K562 (cell line): ENCODE measurements around the gene ZNF208. TPM values are rescaled to one million over a fixed set of nuclear protein-coding genes. Genes with fewer than 3 reads are reported as not detected.

Experiments
- ATAC-seq: fragments of 200-7000 bp; cut with Tn5 transposase; 3 replicates; pipeline ENCODE4 v1.9.1; 2020; ENCODE audit warnings: moderate library complexity
- BruUV-seq: library from RNA; stranded (reverse); fragments of 400-500 nt; replicated peaks from 2 replicates; lab custom pipeline; 2021; lab: Mats Ljungman, UMichigan
- CTCF ChIA-PET: fragments of 300-600 bp; formaldehyde crosslinking; extraction: SDS; loops from one replicate; lab custom pipeline; 2021; ENCODE audit warnings: low intra/inter-chr PET ratio; lab: Yijun Ruan, JAX
- POLR2A ChIA-PET: fragments of 300-600, 350-650 bp; sonication (Branson Sonifier 250); formaldehyde crosslinking; extraction: SDS; loops from one replicate; lab custom pipeline; 2021; ENCODE audit warnings: antibody characterized with exemption, inconsistent platforms; lab: Yijun Ruan, JAX
- DNase-seq, 4 experiments: peaks; one replicate each; pipeline versions ENCODE4 v3.0.0 to v3.0.0-alpha.2; 2011 to 2018; ENCODE audit warnings: low spot score in 3 of 4, mixed read lengths in 3 of 4; ENCODE audit errors: extremely low read depth in 1 of 4
- FAIRE-seq: peaks from 2 replicates; lab custom pipeline; 2011; peaks lifted over from hg19 to GRCh38; lab: Jason Lieb, UNC
- H2AFZ ChIP-seq: 2 replicates; pipeline ENCODE4 v1.6.0; 2011; ENCODE audit warnings: low read depth, low read length, control low read depth, inconsistent platforms
- H3K27ac ChIP-seq: fragments of 200-600 bp; 3 replicates; pipeline ENCODE4 v1.8.0; 2011; ENCODE audit warnings: low read depth, mild to moderate bottlenecking, control low read depth, inconsistent platforms, low read length, moderate library complexity, mixed read lengths; ENCODE audit errors: extremely low read depth
- H3K27me3 ChIP-seq, 2 experiments: fragments of 300-600 bp in 1 of 2; 2 replicates in 1 of 2; 3 replicates in 1 of 2; pipeline versions ENCODE4 v1.6.0 to v1.8.0; 2011; ENCODE audit warnings: inconsistent platforms in 2 of 2, low read length in 2 of 2, mild to moderate bottlenecking in 1 of 2, mixed read lengths in 1 of 2, moderate library complexity in 1 of 2; ENCODE audit not compliant: control insufficient read depth in 2 of 2, insufficient read depth in 2 of 2
- H3K36me3 ChIP-seq: fragments of 300-600 bp; 3 replicates; pipeline ENCODE4 v1.8.0; 2011; ENCODE audit warnings: mild to moderate bottlenecking, low read length, inconsistent platforms; ENCODE audit not compliant: control insufficient read depth, insufficient read depth
- H3K4me1 ChIP-seq, 2 experiments: fragments of 200-600 bp in 1 of 2; replicated peaks in 1 of 2; 2 replicates in 1 of 2; 3 replicates in 1 of 2; pipeline versions ENCODE4 v1.5.1 to v1.8.0; 2011; ENCODE audit warnings: inconsistent platforms in 2 of 2, low read length in 2 of 2, mild to moderate bottlenecking in 1 of 2, mixed read lengths in 1 of 2, moderate library complexity in 1 of 2; ENCODE audit not compliant: control insufficient read depth in 2 of 2, insufficient read depth in 2 of 2
- H3K4me2 ChIP-seq: 2 replicates; pipeline ENCODE4 v1.6.1; 2011; ENCODE audit warnings: low read length, control low read depth, inconsistent platforms, mixed read lengths; ENCODE audit not compliant: insufficient read depth
- H3K4me3 ChIP-seq: fragments of 200-600 bp; sonication (generic), shearing (Covaris generic); 2 replicates; pipeline ENCODE4 v1.5.1; 2016; ENCODE audit warnings: control low read depth, inconsistent platforms
- H3K79me2 ChIP-seq: fragments of 200-600 bp; 3 replicates; pipeline ENCODE4 v1.8.0; 2011; ENCODE audit warnings: low read length, inconsistent platforms; ENCODE audit not compliant: control insufficient read depth, insufficient read depth
- H3K9ac ChIP-seq, 2 experiments: 2 replicates each; pipeline versions ENCODE4 v1.6.0 to v1.6.1; 2011; ENCODE audit warnings: low read depth in 2 of 2, low read length in 2 of 2, control low read depth in 1 of 2, inconsistent platforms in 1 of 2, mild to moderate bottlenecking in 1 of 2, mixed read lengths in 1 of 2; ENCODE audit not compliant: insufficient read depth in 1 of 2
- H3K9me1 ChIP-seq: one replicate; pipeline ENCODE4 v1.6.0; 2011; ENCODE audit warnings: inconsistent platforms, mild to moderate bottlenecking, low read length, moderate library complexity; ENCODE audit not compliant: control insufficient read depth, insufficient read depth
- H3K9me3 ChIP-seq: replicated peaks from 2 replicates; pipeline ENCODE4 v1.5.1; 2011; ENCODE audit warnings: low read depth, low read length, inconsistent platforms; ENCODE audit not compliant: control insufficient read depth, insufficient read depth
- H4K20me1 ChIP-seq: replicated peaks from 2 replicates; pipeline ENCODE4 v1.6.1; 2011; ENCODE audit warnings: low read length, inconsistent platforms, mixed read lengths; ENCODE audit not compliant: control insufficient read depth, insufficient read depth
- AFF1 ChIP-seq, 2 experiments: fragments of 450-650 bp; IDR thresholded peaks; 2 replicates each; pipeline ENCODE4 v1.6.1; 2018; ENCODE audit warnings: mild to moderate bottlenecking in 2 of 2, low read depth in 1 of 2; ENCODE audit not compliant: partially characterized antibody in 2 of 2
- BCL6 ChIP-seq: fragments of 250-450 bp; sonication (Bioruptor Pico); IDR thresholded peaks from 2 replicates; pipeline ENCODE4 v1.4.0; 2020
- CAMTA2 ChIP-seq: fragments of 250-450 bp; sonication (Bioruptor Pico); conservative IDR thresholded peaks from 2 replicates; pipeline ENCODE4 v1.5.1; 2022
- ID3 ChIP-seq, 2 experiments: fragments of 250-450 bp in 1 of 2; fragments of 450-650 bp in 1 of 2; sonication (Bioruptor Pico) in 1 of 2; IDR thresholded peaks; 2 replicates each; pipeline versions ENCODE4 v1.6.1 to v1.8.0; 2016 to 2021; ENCODE audit warnings: mild to moderate bottlenecking in 2 of 2, moderate library complexity in 2 of 2, missing compliant biosample characterization in 1 of 2, missing genetic modification characterization in 1 of 2
- ZNF311 ChIP-seq: fragments of 250-450 bp; sonication (Bioruptor Pico); IDR thresholded peaks from 2 replicates; pipeline ENCODE4 v1.4.0; 2020; ENCODE audit warnings: mild to moderate bottlenecking, moderate library complexity
- WGBS: fragments of 100-300 bp; shearing (Covaris generic); methylation state at CpG from one replicate; pipeline ENCODE4 v1.1.6; 2016; ENCODE audit warnings: low coverage, mixed read lengths; ENCODE audit not compliant: insufficient coverage; ENCODE audit errors: missing lambda C conversion rate; 5-methylcytosine and 5-hydroxymethylcytosine counted together
- in situ Hi-C: fragments of 300-500 bp; cut with MboI; formaldehyde crosslinking; loops from 4 replicates; pipeline ENCODE4 v1.15.0; 2018; ENCODE audit warnings: inconsistent platforms, mixed read lengths
- intact Hi-C: fragments of 100-400 bp; cut with micrococcal nuclease; formaldehyde crosslinking; loops from 2 replicates; pipeline ENCODE4 v1.14.2; 2022
- polyA plus RNA-seq, 8 experiments: library from polyadenylated mRNA; depleted of rRNA in 4 of 8; stranded (reverse) in 5 of 8; unstranded in 3 of 8; fragments of >200 nt; fragmentation: Nextera tagmentation in 2 of 8; fragmentation: Illumina TruSeq in 1 of 8; extraction: Ambion mirVana in 2 of 8; extraction: Trizol in 1 of 8; gene quantifications; 2 replicates each; pipeline versions ENCODE4 v1.2.1 to v1.2.3, GENCODE V29; 2011 to 2014; ENCODE audit warnings: inconsistent platforms in 1 of 8, missing spikeins in 1 of 8
- total RNA-seq, 7 experiments: library from RNA; depleted of rRNA in 6 of 7; stranded (reverse); fragments of >200 nt in 6 of 7; fragmentation: Illumina TruSeq in 2 of 7; extraction: Trizol in 2 of 7; gene quantifications; 2 replicates each; pipeline versions ENCODE4 v1.2.1 to v1.2.3, GENCODE V29; 2011 to 2021; ENCODE audit warnings: low replicate concordance in 1 of 7
- TF ChIP-seq, protein P1 (sequence below): fragments of 450-650 bp; formaldehyde crosslinking; IDR thresholded peaks from 2 replicates; pipeline ENCODE4 v1.4.0; 2020; ENCODE audit warnings: mild to moderate bottlenecking, moderate library complexity
- TF ChIP-seq, protein P2 (sequence below), 3 experiments: fragments of 200-800 bp in 1 of 3; sonication (Bioruptor generic) in 1 of 3; sonication (generic) in 1 of 3; formaldehyde crosslinking in 1 of 3; IDR thresholded peaks; 2 replicates each; pipeline versions ENCODE4 v1.6.1 to v1.8.0; 2016 to 2022; ENCODE audit warnings: mild to moderate bottlenecking in 2 of 3, missing compliant biosample characterization in 2 of 3, missing genetic modification characterization in 2 of 3, missing genetic modification reagents in 1 of 3

ZNF208 gene
- total and polyA plus RNA-seq, 9 of the 15 experiments (the other 6 are each of a cell fraction or from before 2014, with no cell fraction given), result 0.81 to 4.5 (median 3.2) TPM

DNA sequence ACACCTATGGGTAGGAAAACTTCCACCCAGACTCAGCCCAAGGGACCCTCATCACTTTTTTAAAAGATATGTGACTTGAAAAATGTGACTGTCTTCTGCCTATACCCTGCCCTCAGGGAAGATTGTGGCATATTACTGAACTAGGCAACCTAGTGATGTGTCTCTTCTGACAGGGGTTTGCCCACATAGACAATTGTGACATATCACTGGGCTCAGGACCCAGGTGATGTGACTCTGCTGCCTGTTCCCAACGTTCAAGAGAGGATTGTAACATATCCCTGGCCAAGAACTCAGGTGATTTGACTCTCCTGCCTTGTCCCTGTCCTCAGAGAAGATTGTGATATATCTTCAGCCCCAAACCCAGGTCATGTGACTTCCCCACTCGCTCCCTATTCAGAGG is 88.5 kb downstream of the ZNF208 start:
- intact Hi-C loops (no loop called here), in situ Hi-C loops (no loop called here)
- ChIA-PET CTCF (no interaction called here), POLR2A (no interaction called here)
- H3K27ac ChIP-seq, result no peak overlapping the region
- no peaks in the 10 kb centered on the region for H3K79me2 ChIP-seq
- FAIRE-seq (no peak), ATAC-seq (no peak), DNase-seq (no peak)
- H3K36me3 ChIP-seq, result no peaks in the 10 kb centered on the region
- no peaks in the 10 kb centered on the region for H3K9me1 ChIP-seq
- no peak overlapping the region for H3K9ac ChIP-seq
- BruUV-seq, result no TSS peak
- H2AFZ ChIP-seq, result no peak overlapping the region
- H4K20me1 ChIP-seq, result no peaks in the 10 kb centered on the region
- 0% methylated on average over 2 of the region's 2 CpGs for WGBS
- H3K4me1 ChIP-seq, result no peaks in the 10 kb centered on the region
- no peak overlapping the region for H3K4me3 ChIP-seq
- no peaks in the 10 kb centered on the region for H3K27me3 ChIP-seq
- peaks cover 1% of the 10 kb centered on the region; the same call in 1 of the 2 replicates for H3K9me3 ChIP-seq
- H3K4me2 ChIP-seq, result no peak overlapping the region
- TF ChIP-seq CAMTA2 (CRISPR knock-in tag) (no peak), ZNF311 (CRISPR knock-in tag) (no peak), BCL6 (CRISPR knock-in tag) (no peak)
- TF ChIP-seq, protein P1, sequence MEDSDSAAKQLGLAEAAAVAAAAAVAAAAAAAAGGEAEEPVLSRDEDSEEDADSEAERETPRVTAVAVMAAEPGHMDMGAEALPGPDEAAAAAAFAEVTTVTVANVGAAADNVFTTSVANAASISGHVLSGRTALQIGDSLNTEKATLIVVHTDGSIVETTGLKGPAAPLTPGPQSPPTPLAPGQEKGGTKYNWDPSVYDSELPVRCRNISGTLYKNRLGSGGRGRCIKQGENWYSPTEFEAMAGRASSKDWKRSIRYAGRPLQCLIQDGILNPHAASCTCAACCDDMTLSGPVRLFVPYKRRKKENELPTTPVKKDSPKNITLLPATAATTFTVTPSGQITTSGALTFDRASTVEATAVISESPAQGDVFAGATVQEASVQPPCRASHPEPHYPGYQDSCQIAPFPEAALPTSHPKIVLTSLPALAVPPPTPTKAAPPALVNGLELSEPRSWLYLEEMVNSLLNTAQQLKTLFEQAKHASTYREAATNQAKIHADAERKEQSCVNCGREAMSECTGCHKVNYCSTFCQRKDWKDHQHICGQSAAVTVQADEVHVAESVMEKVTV (CRISPR knock-in tag), result no peak

DNA sequence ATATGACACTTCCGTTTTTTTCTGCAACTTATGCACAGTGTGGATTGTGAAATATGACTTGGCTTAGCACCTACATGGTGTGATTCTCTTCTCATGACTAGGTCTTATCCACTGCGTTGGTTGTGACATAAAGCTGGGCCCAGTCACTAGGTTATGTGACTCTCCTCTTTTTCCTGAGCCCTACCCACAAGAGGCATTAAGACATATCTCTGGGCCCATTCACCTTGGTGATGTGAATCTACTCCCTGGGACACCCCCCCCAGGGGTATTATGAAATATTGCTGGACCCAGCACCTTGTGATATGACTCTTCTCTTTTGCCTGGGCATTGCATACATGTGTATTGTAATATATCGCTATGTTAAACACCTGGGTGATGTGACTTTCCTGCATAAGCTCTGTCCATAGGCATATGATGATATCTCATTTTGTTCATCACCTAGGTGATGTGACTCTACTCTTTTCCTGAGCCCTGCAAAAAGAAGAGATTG is 89.0 kb downstream of the ZNF208 start:
- Histone ChIP-seq H3K27ac (no peak overlapping the region), H4K20me1 (no peaks in the 10 kb centered on the region), H3K79me2 (no peaks in the 10 kb centered on the region), H3K4me1 (no peaks in the 10 kb centered on the region), H3K9ac (no peak overlapping the region), H3K27me3 (no peaks in the 10 kb centered on the region), H3K9me1 (no peaks in the 10 kb centered on the region), H3K9me3 (peaks cover 1% of the 10 kb centered on the region; the same call in 1 of the 2 replicates), H3K36me3 (no peaks in the 10 kb centered on the region), H3K4me2 (no peak overlapping the region), H2AFZ (no peak overlapping the region), H3K4me3 (no peak overlapping the region)
- intact Hi-C loops, result no loop called here
- 0% methylated on average over 3 of the region's 3 CpGs for WGBS
- ChIA-PET CTCF (no interaction called here), POLR2A (no interaction called here)
- FAIRE-seq, result no peak
- in situ Hi-C loops, result no loop called here
- no peak for ATAC-seq
- DNase-seq, result no peak
- BruUV-seq, result no TSS peak
- TF ChIP-seq AFF1 (IDR thresholded peaks at IDR 0.05; ENCODE audit: low read depth in 1 of 2, partially characterized antibody in 2 of 2), result no peak
- TF ChIP-seq ID3 (CRISPR knock-in tag; IDR thresholded peaks at IDR 0.05), result no peak
- TF ChIP-seq ID3 (tag; IDR thresholded peaks at IDR 0.05), result no peak
- TF ChIP-seq, protein P2, sequence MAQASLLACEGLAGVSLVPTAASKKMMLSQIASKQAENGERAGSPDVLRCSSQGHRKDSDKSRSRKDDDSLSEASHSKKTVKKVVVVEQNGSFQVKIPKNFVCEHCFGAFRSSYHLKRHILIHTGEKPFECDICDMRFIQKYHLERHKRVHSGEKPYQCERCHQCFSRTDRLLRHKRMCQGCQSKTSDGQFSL (CRISPR knock-in tag; IDR thresholded peaks at IDR 0.05), result no peak
- TF ChIP-seq, protein P2 (tag; IDR thresholded peaks at IDR 0.05), result no peak
